GM13977 (cell line): ENCODE data around the gene MED8.

Source experiments
- DNase-seq: peaks from one replicate; pipeline ENCODE4 v3.0.0; 2012; ENCODE audit warnings: low spot score
- CTCF ChIP-seq: IDR thresholded peaks from 2 replicates; pipeline ENCODE4 v1.5.1; 2012; ENCODE audit warnings: mild to moderate bottlenecking, control low read depth; ENCODE audit not compliant: insufficient read depth; ENCODE audit errors: extremely low read depth, missing control alignments
- in situ Hi-C: fragments of 300-500 bp; cut with MboI; formaldehyde crosslinking; loops from one replicate; pipeline ENCODE4 v1.12.0; 2022; ENCODE audit warnings: low sequenced_read_pairs, low pct_unique_long_range_greater_than_20kb, mixed read lengths, inconsistent platforms; ENCODE audit not compliant: unreplicated experiment

Gene MED8

GRCh38 chr1:43340559-43340958, 49.0 kb downstream of the MED8 start:
- in situ Hi-C loops = no loop called here
- no peak for TF ChIP-seq CTCF
- DNase-seq = no peak

- no peak for DNase-seq
- in situ Hi-C loops = no loop called here
- no peak for TF ChIP-seq CTCF
Observed at GRCh38 chr1:43339584-43340232, 49.9 kb downstream of the MED8 start.

GRCh38 chr1:43338001-43338400, 51.6 kb downstream of the MED8 start:
- TF ChIP-seq CTCF = no peak
- no peak for DNase-seq
- in situ Hi-C loops = no loop called here

GRCh38 chr1:43337588-43337987, 52.0 kb downstream of the MED8 start, which contains the start of gene MPL:
Gene MPL, plus strand, starts transcription at chr1:43337818. Its CDS starts 31 bp downstream, at chr1:43337849.
- no peak for DNase-seq
- in situ Hi-C loops = no loop called here
- no peak for TF ChIP-seq CTCF

GRCh38 chr1:43334453-43335205, 55.0 kb downstream of the MED8 start:
- in situ Hi-C loops = no loop called here
- TF ChIP-seq CTCF = no peak

More at GRCh38 chr1:43334453-43335205, 55.0 kb downstream of the MED8 start:
- no peak for DNase-seq
